T-helper 2 cell (primary cell): Measurements from ENCODE around the gene DNASE1L1.
A peak's percentile ranks its signal among the peaks of the same experiment; 100 is the strongest.

ENCODE experiments used
- DNase-seq, 5 experiments: peaks; one replicate each; pipeline versions ENCODE4 v3.0.0 to v3.0.0-alpha.2; 2012 to 2022
- total RNA-seq, 2 donors: gene quantifications; one replicate each; lab custom pipeline; 2026; lab: John Stamatoyannopoulos, UW

Gene DNASE1L1, protein sequence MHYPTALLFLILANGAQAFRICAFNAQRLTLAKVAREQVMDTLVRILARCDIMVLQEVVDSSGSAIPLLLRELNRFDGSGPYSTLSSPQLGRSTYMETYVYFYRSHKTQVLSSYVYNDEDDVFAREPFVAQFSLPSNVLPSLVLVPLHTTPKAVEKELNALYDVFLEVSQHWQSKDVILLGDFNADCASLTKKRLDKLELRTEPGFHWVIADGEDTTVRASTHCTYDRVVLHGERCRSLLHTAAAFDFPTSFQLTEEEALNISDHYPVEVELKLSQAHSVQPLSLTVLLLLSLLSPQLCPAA
- 19.0 to 37.2 reads per million in 2 donors for total RNA-seq

DNA sequence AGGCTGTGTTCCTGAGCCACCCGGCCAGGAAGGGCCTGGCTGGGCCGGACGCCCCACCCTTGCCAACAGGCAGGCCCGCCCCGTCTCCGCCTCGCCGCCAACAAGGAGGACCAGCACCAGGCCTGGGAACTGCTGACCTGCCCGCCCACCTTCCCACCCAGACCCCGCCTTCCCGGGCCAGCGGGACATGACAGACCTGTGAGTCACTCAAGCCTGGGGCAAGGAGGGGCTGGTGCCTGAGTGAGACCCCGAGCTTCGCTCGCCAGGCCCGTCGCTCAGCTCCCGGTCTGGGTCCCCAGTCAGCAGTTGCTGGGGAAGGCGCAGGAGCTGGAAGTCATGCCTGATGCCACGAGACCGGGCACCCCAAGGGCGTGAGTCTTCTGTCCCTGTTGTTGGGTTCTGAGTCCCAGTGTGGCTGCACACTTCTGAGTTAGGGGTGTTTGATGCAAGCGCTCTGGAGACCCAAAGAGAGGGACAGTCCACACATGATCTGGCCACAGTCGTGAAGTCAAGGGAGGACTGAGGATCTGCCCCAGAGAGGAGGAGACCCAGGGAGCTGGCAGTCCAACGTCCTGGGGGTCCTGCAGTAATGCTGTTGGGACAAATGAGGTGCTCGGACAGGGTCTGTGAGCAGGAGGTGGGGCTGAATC, at the start of gene DNASE1L1:
Gene DNASE1L1 (minus strand): TSS at position 33 of the 650 bp plus-strand sequence. CDS start 3,686 bp downstream, outside the sequence.
- no peak for DNase-seq

DNA sequence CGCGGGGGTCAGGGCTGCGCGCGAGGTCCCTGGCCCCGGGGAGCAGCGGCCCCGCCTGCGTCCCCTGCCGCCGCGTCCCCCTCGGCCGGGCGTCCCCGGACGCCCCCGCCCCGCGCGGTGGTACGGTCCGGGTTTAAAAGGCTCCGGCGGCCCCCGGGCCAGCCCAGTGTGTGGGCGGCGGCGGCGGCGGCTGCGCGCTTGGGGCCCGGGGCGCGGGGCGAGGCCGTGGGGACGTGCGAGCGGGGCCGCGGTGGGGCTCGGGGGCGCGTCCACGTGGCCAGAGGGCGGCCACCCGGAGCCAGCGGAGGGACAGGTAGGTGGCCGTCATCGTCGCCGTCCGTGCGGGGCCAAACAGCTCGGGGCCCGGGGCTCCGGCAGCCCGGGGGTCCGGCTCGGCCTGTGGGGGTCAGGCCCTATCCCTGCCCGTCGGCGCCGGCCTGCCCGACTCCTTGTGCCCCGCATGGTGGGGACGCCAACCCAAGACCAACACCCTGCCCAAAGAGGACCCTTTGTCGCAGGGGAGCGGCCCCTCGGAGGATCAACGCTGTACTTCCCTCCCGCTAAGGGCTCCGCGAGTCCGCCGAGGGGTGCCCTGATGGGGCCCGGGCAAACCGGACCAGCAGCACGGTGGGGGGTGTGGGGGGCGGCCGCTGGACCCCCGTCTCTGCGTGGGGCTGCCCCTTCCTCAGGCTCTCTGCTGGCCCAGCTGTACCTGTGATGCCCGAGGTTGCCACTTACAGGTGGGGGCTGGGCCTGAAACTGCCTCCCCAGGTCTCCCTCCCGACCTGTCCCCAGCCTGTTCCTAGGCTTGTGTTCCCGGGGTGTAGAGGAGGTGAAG, 49.3 kb upstream of the DNASE1L1 start, which contains the start of gene PLXNA3:
Gene PLXNA3 (plus strand): TSS at position 166 of the 838 bp plus-strand sequence. CDS start 1,903 bp downstream, outside the sequence.
- peak; percentile 39 to 77 (median 63) for DNase-seq

DNA sequence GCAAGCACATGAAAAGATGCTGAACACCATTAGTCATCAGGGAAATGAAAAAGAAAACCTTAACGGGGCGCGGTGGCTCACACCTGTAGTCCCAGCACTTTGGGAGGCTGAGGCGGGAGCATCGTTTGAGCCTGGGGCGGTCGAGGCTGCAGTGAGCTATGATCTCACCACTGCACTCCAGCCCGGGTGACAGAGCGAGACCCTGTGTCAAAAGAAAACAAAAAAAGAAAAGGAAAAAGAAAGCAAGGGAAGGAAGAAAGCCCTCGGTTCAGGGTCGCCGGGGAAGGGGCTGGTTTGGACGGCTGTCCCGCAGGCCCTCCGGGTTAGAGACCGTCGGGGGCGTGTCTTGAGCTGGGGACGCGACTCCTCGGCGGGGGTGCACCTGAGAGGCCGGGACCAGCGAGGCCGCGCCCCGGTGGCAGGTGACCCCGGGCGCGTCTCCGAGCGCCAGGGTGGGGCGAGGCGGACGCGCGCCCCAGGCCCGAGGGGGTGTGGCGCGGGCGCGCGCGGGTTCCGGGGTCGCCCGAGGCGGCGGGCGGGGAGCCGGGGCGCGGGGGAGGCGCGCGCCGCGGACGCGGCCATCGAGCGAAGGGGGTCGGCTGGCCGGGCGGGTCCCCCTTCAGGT, 48.5 kb upstream of the DNASE1L1 start:
- DNase-seq: peak; percentile 25 to 83 (median 57)

DNA sequence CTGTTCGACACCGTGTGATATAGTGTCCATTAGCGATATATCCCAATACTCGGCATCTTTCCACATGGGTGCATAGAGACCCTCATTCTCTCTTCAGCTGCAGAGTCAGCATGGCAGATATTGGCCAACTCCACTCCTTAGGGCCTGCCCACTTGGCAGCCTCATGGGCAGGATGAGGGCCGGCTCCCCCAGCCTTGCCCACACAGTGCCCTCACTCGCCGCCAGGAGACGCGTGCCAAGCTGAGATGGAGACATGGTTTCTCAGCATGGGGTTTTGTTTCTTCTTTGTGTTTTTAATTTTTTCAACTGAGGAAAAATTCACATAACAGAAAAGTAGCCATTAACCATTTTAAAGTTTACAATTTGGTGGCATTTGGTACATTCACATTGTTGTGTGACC, 43.8 kb upstream of the DNASE1L1 start:
- no peak for DNase-seq

DNA sequence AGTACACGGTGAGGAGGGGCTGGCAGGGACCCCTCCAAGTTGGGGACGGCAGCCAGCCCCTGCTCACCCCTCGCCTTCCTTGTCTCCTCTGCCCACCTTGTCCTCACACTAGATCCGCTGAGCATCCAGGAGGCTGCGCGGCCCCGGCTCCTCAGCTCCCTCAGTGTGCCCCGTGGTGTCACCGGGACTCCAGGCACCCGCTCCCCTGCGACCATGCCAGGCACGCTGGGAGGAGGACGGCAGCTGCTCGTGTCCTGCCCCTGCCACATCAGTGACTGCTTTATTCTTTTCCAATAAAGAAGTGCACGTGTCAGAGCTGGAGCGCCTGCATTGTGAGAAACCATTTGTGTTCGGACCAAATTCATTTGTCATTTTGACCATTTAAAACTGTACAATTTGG, 41.3 kb upstream of the DNASE1L1 start:
- no peak for DNase-seq

DNA sequence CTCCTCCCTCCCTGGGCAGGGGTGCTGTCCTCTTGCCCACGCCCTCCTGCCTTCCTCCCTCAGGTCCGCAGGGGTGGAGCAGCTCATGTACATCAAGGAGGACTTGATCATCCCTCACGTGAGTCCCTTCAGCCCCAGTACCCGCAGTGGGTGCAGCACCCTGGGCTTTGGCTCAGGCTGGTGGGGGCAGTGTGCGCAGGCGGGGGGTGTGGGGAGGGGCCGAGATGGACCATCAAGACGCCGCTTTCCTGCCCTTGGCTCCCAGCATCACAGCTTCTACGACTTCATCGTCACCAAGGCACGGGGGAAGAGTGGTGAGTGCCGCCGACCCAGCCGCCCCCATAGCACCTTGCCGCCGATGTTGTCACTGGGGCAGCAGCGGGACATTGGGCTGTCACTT, 40.6 kb upstream of the DNASE1L1 start:
- no peak for DNase-seq

DNA sequence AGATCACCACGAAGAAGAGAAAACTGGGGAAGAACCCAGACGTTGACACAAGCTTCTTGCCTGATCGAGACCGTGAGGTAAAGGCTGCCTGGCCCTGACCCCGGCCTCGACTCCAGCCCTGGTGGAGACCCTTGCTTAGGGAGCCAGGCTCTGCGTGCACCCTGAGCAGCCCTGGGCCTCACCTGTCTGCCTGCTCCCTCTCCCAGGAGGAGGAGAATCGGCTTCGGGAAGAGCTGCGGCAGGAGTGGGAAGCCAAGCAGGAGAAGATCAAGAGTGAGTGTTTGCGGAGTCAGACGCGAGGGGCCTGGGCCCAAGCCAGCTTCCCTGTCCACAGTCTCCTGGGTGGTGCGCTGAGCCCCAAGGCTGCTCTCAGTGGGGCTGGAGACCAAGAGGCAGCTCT, 39.4 kb upstream of the DNASE1L1 start:
- DNase-seq: no peak

DNA sequence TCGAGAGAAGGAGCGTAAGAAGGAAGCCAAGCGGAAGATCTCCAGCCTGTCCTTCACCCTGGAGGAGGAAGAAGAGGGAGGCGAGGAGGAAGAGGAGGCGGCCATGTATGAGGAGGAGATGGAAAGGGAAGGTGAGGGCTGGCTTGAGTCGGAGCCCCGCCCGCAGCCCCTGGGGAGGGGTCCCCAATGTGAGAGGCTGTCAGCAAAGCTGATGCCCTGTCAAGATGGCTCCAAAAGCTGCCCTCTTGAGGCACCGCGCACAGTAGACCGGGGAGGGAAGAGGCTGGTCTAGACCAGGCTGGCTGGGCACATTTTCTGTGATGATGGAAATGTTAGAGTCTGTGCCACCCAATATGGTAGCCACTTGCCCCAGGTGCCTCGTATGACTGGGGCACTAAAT, 37.4 kb upstream of the DNASE1L1 start:
- DNase-seq: no peak

DNA sequence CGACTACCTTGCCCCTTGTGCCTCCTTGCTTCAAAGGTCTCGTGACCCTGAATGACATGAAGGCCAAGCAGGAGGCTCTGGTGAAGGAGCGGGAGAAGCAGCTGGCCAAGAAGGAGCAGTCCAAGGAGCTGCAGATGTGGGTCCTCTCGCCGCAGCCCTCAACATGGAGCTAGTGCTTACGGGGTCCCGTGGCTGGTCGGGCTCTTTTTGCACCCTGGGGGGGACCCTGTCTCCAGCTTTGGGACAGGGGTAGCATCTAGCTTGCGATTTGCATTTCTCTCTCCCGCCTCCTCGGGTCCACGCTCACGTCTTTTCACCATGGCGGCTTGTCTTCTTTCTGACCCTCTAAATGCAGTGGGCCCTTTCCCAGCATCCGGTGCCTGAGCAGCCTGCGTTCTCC, 36.7 kb upstream of the DNASE1L1 start:
- DNase-seq: no peak

DNA sequence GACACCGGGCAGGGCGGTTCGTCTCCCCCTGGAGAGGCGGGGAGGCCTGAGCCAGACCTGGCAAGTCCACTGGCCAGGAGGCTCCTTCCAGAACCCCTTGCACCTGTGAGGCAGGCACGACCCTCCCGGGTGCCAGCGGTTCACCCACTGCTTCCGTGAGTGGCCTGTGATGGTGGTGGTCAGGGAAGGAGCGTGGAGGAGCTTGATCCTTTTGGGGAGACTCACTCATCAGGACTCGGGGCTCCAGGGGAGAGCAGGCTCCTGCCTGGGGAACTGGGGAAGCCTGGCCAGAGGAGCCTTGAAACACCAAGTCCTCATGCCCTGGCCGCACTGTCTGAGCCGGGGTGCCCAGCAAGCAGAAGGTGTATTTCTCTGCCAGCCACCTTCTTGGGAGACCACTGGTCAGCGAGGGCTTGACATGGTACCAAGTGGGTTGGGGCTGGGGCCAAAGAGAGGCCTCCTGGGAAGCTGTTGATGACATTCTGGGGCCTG, 35.7 kb upstream of the DNASE1L1 start:
- DNase-seq: no peak

DNA sequence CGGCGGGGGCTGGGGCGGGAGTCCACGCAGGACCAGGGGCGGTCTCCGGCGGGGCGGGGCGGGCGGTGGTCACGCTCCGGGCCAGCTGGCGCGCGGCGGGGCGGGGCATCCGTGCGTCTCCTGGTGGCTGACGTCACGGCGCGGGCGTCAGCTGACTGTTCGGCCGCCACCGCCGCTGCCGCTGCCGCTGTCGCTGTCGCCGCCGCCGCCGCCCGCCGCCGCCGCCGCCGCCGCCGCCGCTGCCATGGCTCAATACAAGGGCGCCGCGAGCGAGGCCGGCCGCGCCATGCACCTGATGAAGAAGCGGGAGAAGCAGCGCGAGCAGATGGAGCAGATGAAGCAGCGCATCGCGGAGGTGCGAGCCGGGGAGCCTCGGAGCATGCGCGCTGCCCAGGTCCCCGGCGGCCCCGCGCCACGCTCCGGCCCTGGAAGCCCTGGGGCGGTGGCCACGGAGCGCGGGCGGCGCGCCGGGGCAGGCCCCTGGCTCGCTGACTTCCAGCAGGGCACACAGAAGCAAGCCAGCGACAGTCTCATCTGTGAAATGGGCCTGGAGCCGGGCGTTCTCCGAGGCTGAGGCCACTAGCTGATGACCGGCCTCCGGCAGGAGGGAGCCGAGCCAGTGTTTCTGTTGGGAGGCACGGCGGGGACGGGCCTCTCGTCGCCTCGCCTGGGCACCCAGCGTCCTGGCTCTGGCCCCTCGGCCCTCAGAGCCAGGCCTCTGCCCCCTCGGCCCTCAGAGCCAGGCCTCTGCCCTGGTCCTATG, 35.1 kb upstream of the DNASE1L1 start, which contains the start of gene FAM50A:
Gene FAM50A (plus strand): TSS at position 150 of the 763 bp plus-strand sequence. CDS start 95 bp downstream, at position 245.
- DNase-seq: peak; percentile 51 to 81 (median 64)

DNA sequence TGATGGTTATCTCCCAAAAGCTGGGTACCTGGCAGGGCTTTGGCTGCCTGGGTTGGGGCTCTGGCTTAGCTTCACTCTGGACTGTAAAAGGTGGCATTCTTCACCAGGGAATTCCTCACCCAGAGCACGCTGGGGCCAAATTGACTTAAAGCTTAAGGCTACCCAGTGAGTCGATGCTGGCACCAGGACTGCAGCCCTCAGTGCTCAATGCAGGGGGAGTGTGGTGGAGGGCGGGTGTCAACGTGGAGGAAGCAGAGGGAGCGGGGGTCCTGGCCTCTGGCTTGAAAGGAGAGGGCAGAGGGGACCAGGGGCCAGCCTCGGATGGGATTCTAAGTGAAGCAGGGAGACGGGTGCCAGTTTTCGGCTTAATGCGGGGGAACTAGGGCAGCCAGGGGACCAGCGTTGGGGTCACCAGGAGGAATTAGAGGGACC, 34.4 kb upstream of the DNASE1L1 start:
- DNase-seq: no peak

DNA sequence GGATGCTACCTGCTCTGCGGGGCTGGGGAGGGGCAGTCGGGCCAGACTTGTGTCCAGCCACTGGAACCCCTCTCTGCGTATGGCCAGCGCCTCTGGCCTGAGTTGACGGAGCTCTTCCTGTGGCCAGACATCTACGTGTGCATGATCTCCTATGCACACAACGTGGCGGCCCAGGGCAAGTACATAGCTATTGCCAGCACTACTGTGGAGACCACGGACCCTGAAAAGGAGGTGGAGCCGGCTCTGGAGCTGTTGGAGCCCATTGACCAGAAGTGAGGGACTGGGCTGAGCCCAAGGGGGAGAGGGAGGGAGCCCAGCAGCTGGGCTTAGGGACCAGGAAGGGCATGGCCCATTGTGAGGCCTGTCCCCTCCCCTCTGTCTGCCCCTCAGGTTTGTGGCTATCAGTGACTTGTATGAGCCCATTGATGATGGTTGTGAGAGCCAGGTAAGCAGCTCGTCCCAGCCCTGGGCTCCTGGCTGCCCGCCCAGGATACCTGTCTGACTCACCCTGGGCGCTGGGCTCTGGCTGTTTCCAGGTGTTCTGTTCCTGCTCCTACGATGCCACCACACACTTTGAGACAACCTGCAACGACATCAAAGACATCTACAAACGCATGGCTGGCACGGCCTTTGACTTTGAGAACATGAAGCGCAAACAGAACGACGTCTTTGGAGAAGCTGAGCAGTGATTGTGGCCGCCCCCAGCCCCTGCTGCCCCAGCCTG, 33.1 kb upstream of the DNASE1L1 start:
- DNase-seq: no peak

DNA sequence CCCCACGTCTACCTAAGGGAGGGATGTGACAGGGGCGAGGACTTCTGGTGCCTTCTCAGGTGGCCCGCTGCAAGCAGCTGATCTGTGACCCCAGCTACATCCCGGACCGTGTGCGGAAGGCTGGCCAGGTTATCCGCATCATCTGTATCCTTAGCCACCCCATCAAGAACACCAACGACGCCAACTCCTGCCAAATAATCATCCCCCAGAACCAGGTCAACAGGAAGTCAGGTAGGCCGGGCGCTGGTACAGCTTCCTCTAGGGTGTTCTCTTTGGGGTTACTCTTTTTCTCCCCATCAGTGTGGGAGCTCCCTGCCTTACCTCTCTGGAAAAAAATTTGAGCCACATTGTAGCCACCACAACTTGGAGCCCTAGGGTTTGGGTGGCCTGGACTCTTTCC, 32.5 kb upstream of the DNASE1L1 start:
- peak in 1 of 5 experiments; percentile 52 for DNase-seq

DNA sequence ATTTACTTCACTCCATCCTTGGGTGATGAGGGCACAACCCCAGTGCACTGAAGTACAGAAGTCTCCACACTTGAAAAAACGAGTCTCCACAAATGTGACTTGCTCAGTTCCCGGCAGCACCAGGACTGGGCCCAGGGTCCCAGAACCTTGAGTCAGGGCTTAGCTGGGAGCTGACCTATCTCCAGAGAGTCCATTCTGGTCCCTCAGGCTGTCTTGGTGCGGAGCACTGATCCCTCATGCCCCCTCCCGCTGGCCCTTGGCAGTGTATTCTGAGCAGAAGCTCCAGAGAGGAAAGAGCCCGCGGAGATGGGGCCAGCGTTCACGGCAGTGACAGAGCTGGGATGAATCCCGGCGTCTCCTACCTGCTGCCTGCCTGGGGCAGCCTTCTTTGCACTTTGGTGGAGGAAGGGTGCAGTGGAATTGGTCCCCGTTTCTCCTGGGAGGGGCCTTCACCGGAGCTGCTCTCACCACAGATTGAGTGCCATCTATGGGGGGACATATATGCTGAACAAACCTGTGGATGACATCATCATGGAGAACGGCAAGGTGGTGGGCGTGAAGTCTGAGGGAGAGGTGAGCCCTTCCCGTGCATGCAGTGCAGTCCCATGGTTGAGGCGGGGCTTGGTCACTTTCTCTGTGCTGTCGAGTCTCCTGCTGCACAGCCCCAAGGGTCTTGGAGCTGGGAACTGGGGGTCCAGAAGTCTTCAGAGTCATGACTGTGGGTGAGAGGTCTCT, 31.7 kb upstream of the DNASE1L1 start:
- no peak for DNase-seq

DNA sequence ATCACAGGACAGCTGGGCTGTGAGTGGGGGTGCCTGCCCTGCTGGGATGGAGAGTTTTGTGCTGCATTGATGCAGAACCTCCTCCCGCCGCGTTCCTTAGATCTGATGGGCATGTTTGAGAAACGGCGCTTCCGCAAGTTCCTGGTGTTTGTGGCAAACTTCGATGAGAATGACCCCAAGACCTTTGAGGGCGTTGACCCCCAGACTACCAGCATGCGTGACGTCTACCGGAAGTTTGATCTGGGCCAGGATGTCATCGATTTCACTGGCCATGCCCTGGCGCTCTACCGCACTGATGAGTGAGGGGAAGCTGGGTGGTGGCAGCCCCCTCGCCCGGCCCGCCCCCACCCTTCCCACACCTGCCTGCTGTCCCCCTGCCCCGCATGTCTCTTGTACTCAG, 30.8 kb upstream of the DNASE1L1 start:
- no peak for DNase-seq

DNA sequence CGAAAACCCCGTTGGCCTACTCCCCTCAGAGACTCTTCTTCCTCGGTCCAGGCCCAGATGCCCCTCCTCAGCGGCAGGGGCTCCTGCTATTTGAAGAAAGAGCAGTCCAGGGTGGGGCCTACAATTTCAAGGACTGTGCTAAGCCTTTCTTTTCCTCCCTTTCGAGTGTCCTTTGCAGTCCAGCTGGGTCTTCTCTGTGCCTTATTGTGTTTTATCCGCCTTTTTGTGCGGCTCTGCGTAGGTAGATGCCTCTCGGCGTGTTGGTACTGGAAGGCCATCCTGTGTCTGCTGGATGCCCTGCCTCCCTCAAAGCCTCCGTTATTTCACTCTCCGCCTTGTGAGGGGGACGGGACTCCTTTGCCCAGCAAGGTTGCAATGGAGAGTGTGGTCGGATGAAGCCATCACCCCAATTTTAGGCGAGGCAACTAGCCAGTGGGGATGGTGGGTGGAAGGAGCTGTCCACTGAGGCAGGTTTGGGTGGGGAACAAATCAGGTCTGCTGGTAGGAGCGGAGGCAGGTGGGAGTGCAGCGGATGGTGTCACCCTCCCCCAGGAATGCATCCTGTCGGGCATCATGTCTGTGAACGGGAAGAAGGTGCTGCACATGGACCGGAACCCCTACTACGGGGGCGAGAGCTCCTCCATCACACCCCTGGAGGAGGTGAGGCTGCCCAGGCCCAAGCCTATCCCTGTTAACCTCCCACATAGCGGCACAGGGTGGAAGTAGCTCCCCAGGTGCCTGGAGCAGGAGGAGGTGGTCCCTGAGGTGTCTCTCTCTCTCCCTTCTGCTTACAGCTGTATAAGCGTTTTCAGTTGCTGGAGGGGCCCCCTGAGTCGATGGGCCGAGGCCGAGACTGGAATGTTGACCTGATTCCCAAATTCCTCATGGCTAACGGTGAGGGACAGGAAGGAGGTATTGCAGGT, 29.2 kb upstream of the DNASE1L1 start:
- DNase-seq: no peak

DNA sequence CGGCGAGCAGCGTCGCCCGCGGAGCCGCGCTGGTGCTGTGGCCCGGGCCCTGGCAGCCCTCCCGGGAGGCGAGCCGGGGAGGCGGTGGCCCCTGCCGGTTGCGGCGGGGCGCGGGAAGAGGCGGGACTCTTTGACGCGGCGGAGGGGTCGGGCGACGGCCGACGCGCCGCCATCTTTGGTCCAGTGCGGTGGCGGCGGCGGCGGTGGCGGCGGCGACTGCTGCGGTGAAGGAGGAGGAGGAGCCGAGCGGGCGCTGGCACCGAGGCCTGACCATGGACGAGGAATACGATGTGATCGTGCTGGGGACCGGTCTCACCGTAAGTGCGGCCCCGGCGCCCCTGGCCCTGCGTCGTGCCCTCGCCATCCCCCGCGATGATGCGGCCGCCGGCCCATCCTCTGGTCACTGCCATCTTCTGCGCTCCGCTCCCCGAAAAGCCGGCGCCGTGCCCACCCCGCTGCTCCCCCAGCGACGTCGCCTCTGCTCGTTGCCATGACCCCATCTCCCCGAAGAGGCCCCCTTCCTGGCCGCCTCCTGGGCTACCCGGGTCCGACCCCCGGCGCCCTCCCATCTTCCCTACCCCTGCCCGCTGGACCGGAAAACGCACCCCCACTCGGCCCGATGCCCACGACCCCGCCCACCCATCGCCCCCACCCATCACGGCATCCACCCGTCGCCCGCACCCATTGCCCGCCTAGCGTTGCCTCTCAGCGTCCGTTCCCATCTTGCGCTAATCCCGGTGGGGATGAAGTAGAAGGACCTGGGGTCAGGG, 28.1 kb upstream of the DNASE1L1 start, which contains the start of gene GDI1:
Gene GDI1 (plus strand): TSS at position 172 of the 770 bp plus-strand sequence. CDS start 101 bp downstream, at position 273.
- peak; percentile 32 to 77 (median 49) for DNase-seq
